Measurements from ENCODE around the gene CABP1. TPM values are rescaled to one million over a fixed set of nuclear protein-coding genes. Genes with fewer than 3 reads are reported as not detected.

CABP1 gene
- total RNA-seq, 4 donors from 2014 or later = 0.52 to 1.6 (median 0.62) TPM; not detected in 1

DNA sequence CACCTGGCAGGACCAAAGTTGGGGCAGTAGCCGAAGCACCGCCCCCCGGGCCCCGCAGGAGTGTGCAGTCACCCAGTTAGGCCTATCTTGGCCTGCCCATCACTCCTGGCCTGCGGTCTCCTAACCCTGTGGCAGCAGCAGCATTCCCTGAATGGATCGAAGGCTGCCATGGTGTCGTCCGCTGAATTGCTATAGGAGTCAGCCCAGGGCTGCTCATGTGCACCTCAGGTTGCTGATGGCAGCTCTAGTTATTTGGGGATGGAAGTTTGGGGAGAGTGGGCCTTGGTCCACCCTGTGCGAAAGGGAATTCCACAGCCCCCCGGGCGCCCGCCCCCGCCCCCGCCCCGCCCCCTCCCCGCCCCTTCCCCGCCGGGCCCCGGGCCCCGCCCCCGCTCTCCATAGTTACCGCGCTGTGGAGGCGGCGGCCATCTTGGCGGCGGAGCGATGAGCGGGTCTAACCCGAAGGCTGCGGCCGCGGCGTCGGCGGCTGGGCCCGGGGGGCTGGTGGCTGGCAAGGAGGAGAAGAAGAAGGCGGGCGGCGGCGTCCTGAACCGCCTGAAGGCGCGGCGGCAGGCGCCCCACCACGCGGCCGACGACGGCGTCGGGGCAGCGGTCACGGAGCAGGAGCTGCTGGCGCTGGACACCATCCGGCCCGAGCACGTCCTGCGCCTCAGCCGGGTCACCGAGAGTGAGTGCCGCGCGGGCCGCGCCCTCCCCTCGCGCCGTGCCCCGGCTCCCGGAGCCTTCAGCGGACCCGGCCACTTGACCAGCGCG is 69.8 kb downstream of the CABP1 start, which contains the start of gene UNC119B:
UNC119B (plus strand) TSS at position 428 of the 774 bp plus-strand sequence; CDS start at position 445, 17 bp downstream.
- Histone ChIP-seq H3K4me1 (peaks cover 19 to 25% of the 10 kb centered on the region in 2 donors), H3K36me3 (peaks cover 0 to 12% of the 10 kb centered on the region in 2 donors), H3K4me3 (peak within 1 kb of the TSS; percentile 63 to 87 (median 74)), H3K27me3 (no peaks in the 10 kb centered on the region), H3K27ac (peak within 1 kb of the TSS; percentile 69 to 94 (median 85)), H3K9me3 (no peaks in the 10 kb centered on the region)
- DNase-seq = peak in 1 of 2 donors; percentile 42
- peak; percentile 20 to 41 for TF ChIP-seq POLR2A (IDR thresholded peaks at IDR 0.05)
- TF ChIP-seq, protein P1, sequence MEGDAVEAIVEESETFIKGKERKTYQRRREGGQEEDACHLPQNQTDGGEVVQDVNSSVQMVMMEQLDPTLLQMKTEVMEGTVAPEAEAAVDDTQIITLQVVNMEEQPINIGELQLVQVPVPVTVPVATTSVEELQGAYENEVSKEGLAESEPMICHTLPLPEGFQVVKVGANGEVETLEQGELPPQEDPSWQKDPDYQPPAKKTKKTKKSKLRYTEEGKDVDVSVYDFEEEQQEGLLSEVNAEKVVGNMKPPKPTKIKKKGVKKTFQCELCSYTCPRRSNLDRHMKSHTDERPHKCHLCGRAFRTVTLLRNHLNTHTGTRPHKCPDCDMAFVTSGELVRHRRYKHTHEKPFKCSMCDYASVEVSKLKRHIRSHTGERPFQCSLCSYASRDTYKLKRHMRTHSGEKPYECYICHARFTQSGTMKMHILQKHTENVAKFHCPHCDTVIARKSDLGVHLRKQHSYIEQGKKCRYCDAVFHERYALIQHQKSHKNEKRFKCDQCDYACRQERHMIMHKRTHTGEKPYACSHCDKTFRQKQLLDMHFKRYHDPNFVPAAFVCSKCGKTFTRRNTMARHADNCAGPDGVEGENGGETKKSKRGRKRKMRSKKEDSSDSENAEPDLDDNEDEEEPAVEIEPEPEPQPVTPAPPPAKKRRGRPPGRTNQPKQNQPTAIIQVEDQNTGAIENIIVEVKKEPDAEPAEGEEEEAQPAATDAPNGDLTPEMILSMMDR (IDR thresholded peaks at IDR 0.05 in 4 of 5, conservative IDR thresholded peaks at IDR 0.05 in 1 of 5) = peak in 1 of 5 experiments; percentile 24
- in situ Hi-C loops (cut with MboI; ENCODE audit: low sequenced_read_pairs in 4 of 4) = loop anchor here (5.0 to 10.0 kb wide), 4 partner anchors 63 to 265 kb away; partner anchors contain the start of genes POP5 (in 4 of the 4), CABP1 (in 1 of the 4) and HNF1A (in 1 of the 4)
- ATAC-seq = peak; percentile 79 to 81
- intact Hi-C loops (cut with DNase I; ENCODE audit: low total_unique reads) = loop anchor here (2.0 to 10.0 kb wide), 2 partner anchors 23 to 265 kb away; partner anchors contain the start of genes HNF1A and MLEC

DNA sequence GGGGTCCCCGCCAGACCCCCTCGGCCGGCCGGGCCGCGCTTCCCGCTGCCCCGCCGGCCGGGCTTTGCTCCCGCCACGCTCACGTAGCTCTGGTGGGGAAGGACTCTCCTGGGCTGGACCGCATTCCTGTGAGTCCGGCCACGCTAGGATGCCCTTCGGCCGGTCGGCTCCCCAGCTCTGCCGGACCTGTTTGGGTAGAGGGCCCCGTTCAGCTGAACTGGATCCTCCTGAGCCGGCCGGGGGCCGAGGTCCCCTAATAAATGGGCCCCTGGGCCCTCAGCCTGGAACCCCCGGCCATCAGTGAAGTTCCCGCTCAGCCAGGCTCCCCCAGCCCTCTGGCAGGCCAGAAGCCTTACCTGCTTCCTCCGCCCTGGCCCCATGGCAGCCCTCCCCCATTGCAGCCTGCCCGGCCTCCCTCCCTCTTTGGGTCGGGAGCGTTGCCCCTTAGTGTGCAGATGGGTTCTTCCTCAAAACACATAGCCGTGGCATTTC is 70.4 kb downstream of the CABP1 start:
- Histone ChIP-seq H3K4me1 (peaks cover 19 to 25% of the 10 kb centered on the region in 2 donors), H3K4me3 (peak overlapping the region; percentile 63 to 87 (median 74)), H3K27me3 (no peaks in the 10 kb centered on the region), H3K9me3 (no peaks in the 10 kb centered on the region), H3K36me3 (peaks cover 0 to 16% of the 10 kb centered on the region in 2 donors), H3K27ac (peak overlapping the region; percentile 69 to 94 (median 85))
- intact Hi-C loops (cut with DNase I; ENCODE audit: low total_unique reads) = loop anchor here (2.0 to 10.0 kb wide), 2 partner anchors 24 to 264 kb away; partner anchors contain the start of genes HNF1A and MLEC
- in situ Hi-C loops (cut with MboI; ENCODE audit: low sequenced_read_pairs in 4 of 4) = loop anchor here (5.0 to 10.0 kb wide), 4 partner anchors 64 to 264 kb away; partner anchors contain the start of genes POP5 (in 4 of the 4), CABP1 (in 1 of the 4) and HNF1A (in 1 of the 4)
- ATAC-seq (peak; percentile 23 to 53), DNase-seq (no peak)
- no peak for TF ChIP-seq POLR2A (IDR thresholded peaks at IDR 0.05)
- TF ChIP-seq, protein P1 (IDR thresholded peaks at IDR 0.05 in 4 of 5, conservative IDR thresholded peaks at IDR 0.05 in 1 of 5) = no peak

DNA sequence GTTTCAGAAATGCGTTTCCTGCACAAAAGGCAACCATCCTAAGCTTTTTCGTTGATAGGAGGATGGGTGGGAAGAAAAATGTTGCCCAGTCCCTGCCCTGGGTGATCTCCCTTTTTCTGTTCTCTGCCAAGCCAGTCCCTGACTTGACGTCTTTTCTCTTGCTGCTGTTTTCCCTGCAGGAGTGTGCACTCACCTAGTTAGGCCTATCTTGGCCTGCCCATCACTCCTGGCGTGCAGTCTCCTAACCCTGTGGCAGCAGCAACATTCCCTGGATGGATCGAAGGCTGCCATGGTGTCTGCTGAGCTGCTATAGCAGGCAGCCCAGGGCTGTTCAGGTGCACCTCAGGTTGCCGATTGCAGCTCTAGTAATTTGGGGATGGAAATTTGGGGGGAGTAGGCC is 71.0 kb downstream of the CABP1 start:
- Histone ChIP-seq H3K36me3 (peaks cover 0 to 22% of the 10 kb centered on the region in 2 donors), H3K27me3 (no peaks in the 10 kb centered on the region), H3K4me3 (peak overlapping the region; percentile 63 to 87 (median 74)), H3K27ac (peak overlapping the region; percentile 69 to 94 (median 85)), H3K4me1 (peaks cover 19 to 25% of the 10 kb centered on the region in 2 donors), H3K9me3 (no peaks in the 10 kb centered on the region)
- intact Hi-C loops (cut with DNase I; ENCODE audit: low total_unique reads) = loop anchor here (2.0 to 10.0 kb wide), 2 partner anchors 25 to 263 kb away; partner anchors contain the start of genes HNF1A and MLEC
- ATAC-seq (no peak), DNase-seq (no peak)
- in situ Hi-C loops (cut with MboI; ENCODE audit: low sequenced_read_pairs in 4 of 4) = loop anchor here (5.0 to 10.0 kb wide), 4 partner anchors 64 to 263 kb away; partner anchors contain the start of genes POP5 (in 4 of the 4), CABP1 (in 1 of the 4) and HNF1A (in 1 of the 4)
- TF ChIP-seq POLR2A (IDR thresholded peaks at IDR 0.05) = no peak
- TF ChIP-seq, protein P1 (IDR thresholded peaks at IDR 0.05 in 4 of 5, conservative IDR thresholded peaks at IDR 0.05 in 1 of 5) = no peak

DNA sequence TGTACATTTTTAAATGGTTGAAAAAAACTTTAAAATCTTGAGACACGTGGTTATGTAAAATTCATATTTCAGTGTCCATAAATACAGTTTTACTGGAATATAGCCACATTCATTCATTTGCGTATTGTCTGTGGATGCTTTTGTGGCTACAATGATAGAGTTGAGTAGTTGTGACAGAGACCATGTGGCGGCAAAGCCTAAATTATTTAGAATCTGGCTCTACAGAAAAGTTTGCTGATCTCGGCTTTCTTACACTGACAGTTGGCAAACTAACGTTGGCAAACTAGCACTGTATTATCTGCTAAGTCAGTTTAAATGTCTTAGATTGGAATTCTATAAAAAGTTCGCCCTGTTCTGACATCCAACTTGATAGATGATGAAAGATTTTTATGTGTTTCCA is 72.2 kb downstream of the CABP1 start:
- DNase-seq = no peak
- peaks cover 19 to 25% of the 10 kb centered on the region in 2 donors for H3K4me1 ChIP-seq
- no peak for ATAC-seq
- H3K27me3 ChIP-seq = no peaks in the 10 kb centered on the region
- TF ChIP-seq POLR2A (IDR thresholded peaks at IDR 0.05) = no peak
- TF ChIP-seq, protein P1 (IDR thresholded peaks at IDR 0.05 in 4 of 5, conservative IDR thresholded peaks at IDR 0.05 in 1 of 5) = no peak
- H3K36me3 ChIP-seq = peaks cover 0 to 34% of the 10 kb centered on the region in 2 donors
- intact Hi-C loops (cut with DNase I; ENCODE audit: low total_unique reads) (loop anchor here (10.0 kb wide), 1 partner anchor 262 kb away; the partner anchor contains the start of gene HNF1A), in situ Hi-C loops (cut with MboI; ENCODE audit: low sequenced_read_pairs in 4 of 4) (loop anchor here (5.0 to 10.0 kb wide), 4 partner anchors 65 to 262 kb away; partner anchors contain the start of genes POP5 (in 4 of the 4), CABP1 (in 1 of the 4) and HNF1A (in 1 of the 4))
- no peak overlapping the region for H3K4me3 ChIP-seq
- H3K27ac ChIP-seq = peak overlapping the region in 1 of 4 donors; percentile 19
- H3K9me3 ChIP-seq = no peaks in the 10 kb centered on the region

Measured in gastrocnemius medialis (tissue), 4 donors.